ENCODE results near the gene SUGCT.

DNA sequence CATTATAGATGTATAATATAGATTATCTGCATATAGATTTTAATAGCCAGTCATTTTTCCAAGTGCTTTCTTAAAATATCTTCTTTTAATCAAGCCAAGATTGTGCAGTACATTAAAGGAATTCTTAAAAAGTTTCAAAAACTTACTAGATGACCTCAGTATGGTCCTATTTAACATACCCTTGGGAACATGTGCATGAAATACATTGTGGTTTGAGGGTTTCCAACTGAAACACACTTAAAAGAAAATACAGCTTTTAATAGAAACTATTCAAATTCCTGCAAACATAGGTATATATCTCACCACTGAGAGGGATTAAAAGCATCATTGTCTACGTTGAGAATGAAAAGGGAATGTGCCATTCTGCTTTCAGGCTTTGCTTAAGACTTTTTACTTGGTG is 364.9 kb downstream of the SUGCT start:
- TF ChIP-seq, protein P1, sequence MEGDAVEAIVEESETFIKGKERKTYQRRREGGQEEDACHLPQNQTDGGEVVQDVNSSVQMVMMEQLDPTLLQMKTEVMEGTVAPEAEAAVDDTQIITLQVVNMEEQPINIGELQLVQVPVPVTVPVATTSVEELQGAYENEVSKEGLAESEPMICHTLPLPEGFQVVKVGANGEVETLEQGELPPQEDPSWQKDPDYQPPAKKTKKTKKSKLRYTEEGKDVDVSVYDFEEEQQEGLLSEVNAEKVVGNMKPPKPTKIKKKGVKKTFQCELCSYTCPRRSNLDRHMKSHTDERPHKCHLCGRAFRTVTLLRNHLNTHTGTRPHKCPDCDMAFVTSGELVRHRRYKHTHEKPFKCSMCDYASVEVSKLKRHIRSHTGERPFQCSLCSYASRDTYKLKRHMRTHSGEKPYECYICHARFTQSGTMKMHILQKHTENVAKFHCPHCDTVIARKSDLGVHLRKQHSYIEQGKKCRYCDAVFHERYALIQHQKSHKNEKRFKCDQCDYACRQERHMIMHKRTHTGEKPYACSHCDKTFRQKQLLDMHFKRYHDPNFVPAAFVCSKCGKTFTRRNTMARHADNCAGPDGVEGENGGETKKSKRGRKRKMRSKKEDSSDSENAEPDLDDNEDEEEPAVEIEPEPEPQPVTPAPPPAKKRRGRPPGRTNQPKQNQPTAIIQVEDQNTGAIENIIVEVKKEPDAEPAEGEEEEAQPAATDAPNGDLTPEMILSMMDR (IDR thresholded peaks at IDR 0.05) = no peak
- TF ChIP-seq EZH2phosphoT487 (IDR thresholded peaks at IDR 0.05; ENCODE audit: borderline replicate concordance, low read depth) = no peak
- TF ChIP-seq, protein P2, sequence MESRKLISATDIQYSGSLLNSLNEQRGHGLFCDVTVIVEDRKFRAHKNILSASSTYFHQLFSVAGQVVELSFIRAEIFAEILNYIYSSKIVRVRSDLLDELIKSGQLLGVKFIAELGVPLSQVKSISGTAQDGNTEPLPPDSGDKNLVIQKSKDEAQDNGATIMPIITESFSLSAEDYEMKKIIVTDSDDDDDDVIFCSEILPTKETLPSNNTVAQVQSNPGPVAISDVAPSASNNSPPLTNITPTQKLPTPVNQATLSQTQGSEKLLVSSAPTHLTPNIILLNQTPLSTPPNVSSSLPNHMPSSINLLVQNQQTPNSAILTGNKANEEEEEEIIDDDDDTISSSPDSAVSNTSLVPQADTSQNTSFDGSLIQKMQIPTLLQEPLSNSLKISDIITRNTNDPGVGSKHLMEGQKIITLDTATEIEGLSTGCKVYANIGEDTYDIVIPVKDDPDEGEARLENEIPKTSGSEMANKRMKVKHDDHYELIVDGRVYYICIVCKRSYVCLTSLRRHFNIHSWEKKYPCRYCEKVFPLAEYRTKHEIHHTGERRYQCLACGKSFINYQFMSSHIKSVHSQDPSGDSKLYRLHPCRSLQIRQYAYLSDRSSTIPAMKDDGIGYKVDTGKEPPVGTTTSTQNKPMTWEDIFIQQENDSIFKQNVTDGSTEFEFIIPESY (IDR thresholded peaks at IDR 0.05; ENCODE audit: borderline replicate concordance, low read depth) = no peak
- TF ChIP-seq, protein P3, sequence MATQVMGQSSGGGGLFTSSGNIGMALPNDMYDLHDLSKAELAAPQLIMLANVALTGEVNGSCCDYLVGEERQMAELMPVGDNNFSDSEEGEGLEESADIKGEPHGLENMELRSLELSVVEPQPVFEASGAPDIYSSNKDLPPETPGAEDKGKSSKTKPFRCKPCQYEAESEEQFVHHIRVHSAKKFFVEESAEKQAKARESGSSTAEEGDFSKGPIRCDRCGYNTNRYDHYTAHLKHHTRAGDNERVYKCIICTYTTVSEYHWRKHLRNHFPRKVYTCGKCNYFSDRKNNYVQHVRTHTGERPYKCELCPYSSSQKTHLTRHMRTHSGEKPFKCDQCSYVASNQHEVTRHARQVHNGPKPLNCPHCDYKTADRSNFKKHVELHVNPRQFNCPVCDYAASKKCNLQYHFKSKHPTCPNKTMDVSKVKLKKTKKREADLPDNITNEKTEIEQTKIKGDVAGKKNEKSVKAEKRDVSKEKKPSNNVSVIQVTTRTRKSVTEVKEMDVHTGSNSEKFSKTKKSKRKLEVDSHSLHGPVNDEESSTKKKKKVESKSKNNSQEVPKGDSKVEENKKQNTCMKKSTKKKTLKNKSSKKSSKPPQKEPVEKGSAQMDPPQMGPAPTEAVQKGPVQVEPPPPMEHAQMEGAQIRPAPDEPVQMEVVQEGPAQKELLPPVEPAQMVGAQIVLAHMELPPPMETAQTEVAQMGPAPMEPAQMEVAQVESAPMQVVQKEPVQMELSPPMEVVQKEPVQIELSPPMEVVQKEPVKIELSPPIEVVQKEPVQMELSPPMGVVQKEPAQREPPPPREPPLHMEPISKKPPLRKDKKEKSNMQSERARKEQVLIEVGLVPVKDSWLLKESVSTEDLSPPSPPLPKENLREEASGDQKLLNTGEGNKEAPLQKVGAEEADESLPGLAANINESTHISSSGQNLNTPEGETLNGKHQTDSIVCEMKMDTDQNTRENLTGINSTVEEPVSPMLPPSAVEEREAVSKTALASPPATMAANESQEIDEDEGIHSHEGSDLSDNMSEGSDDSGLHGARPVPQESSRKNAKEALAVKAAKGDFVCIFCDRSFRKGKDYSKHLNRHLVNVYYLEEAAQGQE (IDR thresholded peaks at IDR 0.05; ENCODE audit: low read depth, low read length) = no peak
- TF ChIP-seq, protein P4, sequence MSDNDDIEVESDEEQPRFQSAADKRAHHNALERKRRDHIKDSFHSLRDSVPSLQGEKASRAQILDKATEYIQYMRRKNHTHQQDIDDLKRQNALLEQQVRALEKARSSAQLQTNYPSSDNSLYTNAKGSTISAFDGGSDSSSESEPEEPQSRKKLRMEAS (IDR thresholded peaks at IDR 0.05; ENCODE audit: low read depth) = no peak
- no peak for TF ChIP-seq YY1 (IDR thresholded peaks at IDR 0.05; ENCODE audit: low read depth)
- no peak for TF ChIP-seq SMC3 (IDR thresholded peaks at IDR 0.05; ENCODE audit: low read depth, low read length)
- no peak for TF ChIP-seq MXI1 (IDR thresholded peaks at IDR 0.05; ENCODE audit: low read depth, low read length)
- TF ChIP-seq EP300 (IDR thresholded peaks at IDR 0.05; ENCODE audit: borderline replicate concordance in 1 of 2, low read depth in 1 of 2, low read length in 1 of 2) = peak in 1 of 2 experiments; percentile 90; a peak in 2 of 4 replicates
- no peak for TF ChIP-seq RAD21 (IDR thresholded peaks at IDR 0.05; ENCODE audit: low read length)
- TF ChIP-seq FOXM1 (IDR thresholded peaks at IDR 0.05; ENCODE audit: low read depth) = peak; percentile 91
- TF ChIP-seq RXRA (IDR thresholded peaks at IDR 0.05; ENCODE audit: borderline replicate concordance, low read depth) = peak; percentile 16; the same call in 1 of the 2 replicates
- no peak for TF ChIP-seq RCOR1 (IDR thresholded peaks at IDR 0.05; ENCODE audit: low read length)

Data from SK-N-SH (cell line).